GM12891 (cell line): ENCODE results near the gene TUBGCP2.

Experiments used
- DNase-seq: peaks from one replicate; pipeline ENCODE4 v3.0.0; 2011; ENCODE audit warnings: low spot score; ENCODE audit not compliant: insufficient read length
- FAIRE-seq: peaks from 2 replicates; lab custom pipeline; 2011; peaks lifted over from hg19 to GRCh38; lab: Jason Lieb, UNC
- PAX5 ChIP-seq: IDR thresholded peaks from 2 replicates; pipeline ENCODE4 v1.6.1; 2011; ENCODE audit warnings: low read length, moderate library complexity, mild to moderate bottlenecking; ENCODE audit not compliant: insufficient read depth, severe bottlenecking
- POLR2A ChIP-seq: IDR thresholded peaks from 2 replicates; pipeline ENCODE4 v1.6.1; 2011; ENCODE audit warnings: low read depth, low read length, control low read depth
- POLR2AphosphoS5 ChIP-seq: IDR thresholded peaks from 2 replicates; pipeline ENCODE4 v1.6.1; 2011; ENCODE audit warnings: low read depth, low read length, control low read depth
- POU2F2 ChIP-seq: IDR thresholded peaks from 2 replicates; pipeline ENCODE4 v1.6.1; 2011; ENCODE audit warnings: low read depth, mild to moderate bottlenecking, control low read depth, low read length, moderate library complexity
- SPI1 ChIP-seq: IDR thresholded peaks from 2 replicates; pipeline ENCODE4 v1.6.1; 2011; ENCODE audit warnings: low read depth, low read length, control low read depth
- TAF1 ChIP-seq: IDR thresholded peaks from 2 replicates; pipeline ENCODE4 v1.6.1; 2011; ENCODE audit warnings: low read depth, low read length, control low read depth

Gene TUBGCP2

DNA sequence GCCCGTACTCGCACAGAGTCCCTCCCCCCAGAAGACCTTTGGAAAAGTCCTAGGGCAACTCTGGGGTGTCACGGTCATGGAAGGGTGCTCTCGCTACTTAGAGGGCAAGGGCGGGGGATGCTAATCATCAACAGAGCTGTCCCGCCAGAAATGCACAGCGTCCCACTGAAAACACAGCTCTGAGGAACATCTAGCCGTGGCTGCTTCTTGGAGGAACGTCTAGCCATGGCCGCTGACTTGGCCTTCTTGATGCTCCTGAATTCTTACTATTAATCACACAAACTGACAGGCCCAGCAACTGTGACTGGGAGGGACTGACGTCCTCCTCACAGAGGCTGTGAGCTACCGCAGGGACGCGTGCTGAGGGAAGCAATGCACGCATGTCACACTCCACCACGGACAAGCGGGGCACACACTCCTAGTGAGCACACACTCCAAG is 1.7 kb downstream of the TUBGCP2 start:
- FAIRE-seq (no peak), DNase-seq (no peak)
- TF ChIP-seq POU2F2 (no peak), POLR2A (no peak), POLR2AphosphoS5 (no peak), SPI1 (no peak)

- TF ChIP-seq TAF1 = no peak
- TF ChIP-seq SPI1 = no peak
- no peak for TF ChIP-seq POU2F2
- DNase-seq = no peak
- FAIRE-seq = no peak
Observed at GRCh38 chr10:133306097-133306476, 2.6 kb downstream of the TUBGCP2 start.

- TF ChIP-seq POLR2AphosphoS5 = no peak
- TF ChIP-seq TAF1 = no peak
- no peak for TF ChIP-seq POLR2A
- TF ChIP-seq SPI1 = no peak
- no peak for TF ChIP-seq PAX5
- TF ChIP-seq POU2F2 = no peak
- DNase-seq (no peak), FAIRE-seq (no peak)
Observed at GRCh38 chr10:133303206-133303605, 5.5 kb downstream of the TUBGCP2 start.

DNA sequence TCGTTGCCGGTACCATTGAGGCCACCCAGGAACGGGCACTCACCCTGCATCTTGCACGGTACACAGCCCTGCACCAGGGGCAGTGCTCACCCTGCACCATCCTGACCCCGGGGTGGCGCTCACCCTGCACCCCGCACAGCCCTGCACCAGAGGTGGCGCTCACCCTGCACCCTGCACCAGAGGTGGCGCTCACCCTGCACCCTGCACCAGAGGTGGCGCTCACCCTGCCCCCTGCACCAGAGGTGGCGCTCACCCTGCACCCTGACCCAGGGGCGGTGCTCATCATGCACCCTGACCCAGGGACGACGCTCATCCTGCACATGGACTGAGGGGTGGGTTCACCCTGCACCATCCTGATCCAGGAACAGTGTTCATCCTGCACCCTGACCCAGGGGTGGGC is 6.4 kb downstream of the TUBGCP2 start:
- FAIRE-seq (no peak), DNase-seq (no peak)
- no peak for TF ChIP-seq SPI1
- no peak for TF ChIP-seq POLR2AphosphoS5
- no peak for TF ChIP-seq POU2F2
- no peak for TF ChIP-seq POLR2A
- no peak for TF ChIP-seq PAX5
- TF ChIP-seq TAF1 = no peak

DNA sequence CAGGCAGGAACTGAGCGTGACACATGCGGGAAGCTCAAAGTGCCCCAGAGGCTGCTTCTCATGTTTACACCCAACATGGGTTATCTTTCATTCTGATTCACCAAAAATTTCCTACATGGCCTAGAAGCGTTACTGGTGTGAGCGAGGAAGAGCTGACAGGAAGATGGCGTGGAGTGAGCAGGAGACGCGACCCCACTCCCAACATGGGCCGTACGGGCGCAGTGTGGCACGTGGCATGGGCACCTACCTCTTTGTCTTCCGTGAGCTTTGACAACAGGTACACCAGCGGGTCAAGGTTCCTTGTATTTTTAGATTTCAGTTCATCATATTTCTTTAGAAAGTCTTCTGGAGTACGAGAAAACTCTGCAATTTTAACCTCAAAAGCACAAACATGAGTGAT is 8.9 kb downstream of the TUBGCP2 start:
- DNase-seq = no peak

GRCh38 chr10:133299224-133299623 is 9.4 kb downstream of the TUBGCP2 start:
- FAIRE-seq (no peak), DNase-seq (no peak)
- TF ChIP-seq TAF1 (no peak), POU2F2 (no peak), POLR2A (no peak), SPI1 (no peak), POLR2AphosphoS5 (no peak), PAX5 (no peak)

More for the DNA sequence above, 8.9 kb downstream of the TUBGCP2 start:
- no peak for FAIRE-seq
- TF ChIP-seq TAF1 (no peak), SPI1 (no peak), POLR2AphosphoS5 (no peak), POU2F2 (no peak), POLR2A (no peak), PAX5 (no peak)

DNA sequence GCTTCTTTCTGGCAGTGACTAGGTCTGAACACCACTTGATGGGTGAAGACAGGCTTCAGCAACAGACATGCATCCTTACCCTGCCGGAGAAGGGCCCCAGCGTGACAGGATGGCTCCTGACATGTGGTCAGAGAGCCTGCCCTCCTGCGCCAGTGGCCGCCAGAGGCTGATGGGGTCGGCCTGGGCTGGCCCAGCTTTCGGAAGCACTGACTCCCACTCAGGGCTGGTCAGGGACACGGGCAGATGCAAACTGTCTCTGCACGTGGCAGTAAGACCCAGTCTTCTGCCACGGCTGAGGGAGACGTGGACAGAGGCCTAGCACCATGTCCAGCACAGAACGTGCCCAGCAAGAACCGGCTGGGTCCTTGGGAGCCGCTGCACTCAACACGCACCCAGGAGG is 10.2 kb downstream of the TUBGCP2 start:
- no peak for FAIRE-seq
- DNase-seq = no peak
- no peak for TF ChIP-seq SPI1
- no peak for TF ChIP-seq POU2F2
- TF ChIP-seq TAF1 = no peak
- no peak for TF ChIP-seq PAX5
- TF ChIP-seq POLR2A = no peak
- TF ChIP-seq POLR2AphosphoS5 = no peak

- FAIRE-seq (no peak), DNase-seq (no peak)
- TF ChIP-seq POU2F2 (no peak), POLR2AphosphoS5 (no peak), SPI1 (no peak), PAX5 (no peak), POLR2A (no peak), TAF1 (no peak)
Observed at GRCh38 chr10:133297504-133297903, 11.2 kb downstream of the TUBGCP2 start.

DNA sequence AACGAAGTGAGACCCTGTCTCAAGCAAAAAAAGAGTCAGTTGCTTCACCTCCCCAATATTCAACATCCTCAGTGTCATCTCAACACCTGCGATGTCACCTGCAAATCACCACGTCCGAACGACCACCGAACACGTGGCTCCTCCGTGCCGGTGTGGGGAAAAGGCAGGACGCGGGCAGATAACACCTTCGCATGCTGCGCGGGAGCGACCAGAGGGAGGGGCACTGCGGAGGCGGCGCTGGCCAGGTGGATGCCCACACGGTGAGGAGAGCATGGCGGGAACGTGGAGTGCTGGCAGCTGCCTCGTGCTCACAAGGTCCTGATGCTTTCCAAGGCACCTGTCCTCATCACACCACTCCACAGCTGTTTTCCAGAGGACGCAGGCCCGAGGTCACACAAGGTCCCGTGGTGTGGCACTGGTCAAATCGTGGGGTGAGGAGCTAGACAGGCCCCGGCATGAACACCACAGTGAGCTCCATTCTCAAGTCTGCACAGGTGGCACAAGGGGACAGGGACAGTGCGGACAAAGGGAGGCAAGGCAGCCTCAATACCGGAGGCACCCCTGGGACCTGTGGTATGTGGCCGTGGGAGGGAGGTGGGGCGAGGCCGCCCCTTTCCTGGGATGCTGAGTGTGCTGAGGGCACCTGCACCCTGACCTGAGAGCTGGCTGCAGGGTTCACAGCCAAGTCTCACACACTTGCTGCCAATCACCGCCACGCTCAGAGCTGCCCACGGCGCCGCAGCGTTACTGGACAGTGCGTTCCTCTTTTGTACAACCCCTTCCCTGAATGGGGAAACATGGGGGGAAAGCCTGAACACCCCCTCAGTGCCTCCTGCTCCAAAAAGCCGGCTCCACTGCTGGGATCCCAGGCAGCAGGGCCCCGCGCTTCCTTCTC is 13.0 kb downstream of the TUBGCP2 start:
- DNase-seq (no peak), FAIRE-seq (no peak)
- TF ChIP-seq TAF1 (no peak), SPI1 (no peak), POU2F2 (no peak), PAX5 (no peak), POLR2A (no peak)

DNA sequence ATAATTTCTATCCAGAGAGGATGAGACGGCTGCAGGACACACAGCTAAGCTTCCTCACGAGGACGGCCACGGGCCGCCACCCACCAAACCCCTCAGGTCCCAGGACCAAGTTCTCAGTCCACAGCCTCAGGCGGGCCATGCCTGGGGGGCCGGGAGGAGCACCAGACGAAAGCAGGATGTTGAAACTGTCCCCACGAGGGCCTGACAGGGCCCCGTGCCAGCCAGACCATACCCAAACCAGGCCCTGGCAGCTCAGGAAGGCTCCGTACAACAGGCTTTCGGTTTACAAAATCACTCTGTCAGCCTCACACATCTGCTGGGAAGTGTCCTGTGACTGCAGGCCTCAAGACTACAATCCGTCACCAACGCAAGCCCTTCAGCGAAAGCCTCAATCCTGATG is 14.5 kb downstream of the TUBGCP2 start:
- DNase-seq (no peak), FAIRE-seq (no peak)
- TF ChIP-seq POLR2AphosphoS5 = no peak
- no peak for TF ChIP-seq PAX5
- no peak for TF ChIP-seq TAF1
- no peak for TF ChIP-seq POLR2A
- TF ChIP-seq POU2F2 = no peak
- TF ChIP-seq SPI1 = no peak
